HG03159 (cell line): Measurements from ENCODE around the gene SULT1A3.
"Not testable (repeated sequence)": the region's sequence is repeated elsewhere in the genome, so short reads cannot be mapped to it uniquely, and the experiment has no call there.

ENCODE experiments used
- ATAC-seq: cut with Tn5 transposase; IDR thresholded peaks from one replicate; pipeline ENCODE4 v1.9.1; 2021; ENCODE audit warnings: mild to moderate bottlenecking, moderate library complexity; ENCODE audit not compliant: unreplicated experiment

Gene SULT1A3

GRCh38 chr16:30186782-30187555 is 12.1 kb upstream of the SULT1A3 start:
- no peak for ATAC-seq

- no peak for ATAC-seq
These were observed 11.5 kb upstream of the SULT1A3 start for GRCh38 chr16:30187556-30187865.

GRCh38 chr16:30187971-30188561 is 11.0 kb upstream of the SULT1A3 start:
- ATAC-seq: no peak

GRCh38 chr16:30191158-30191557 is 7.9 kb upstream of the SULT1A3 start:
- ATAC-seq: not testable (repeated sequence)

- ATAC-seq: peak; percentile 14
These were observed 6.0 kb upstream of the SULT1A3 start for GRCh38 chr16:30193098-30193497.

- ATAC-seq: peak; percentile 80
These were observed 5.4 kb upstream of the SULT1A3 start, which contains the start of the genes BOLA2B and SLX1A for GRCh38 chr16:30193615-30194014. BOLA2B (minus strand) TSS chr16:30193666; CDS start chr16:30193595, 71 bp downstream. SLX1A (plus strand) TSS chr16:30193875; CDS start chr16:30194085, 210 bp downstream.

GRCh38 chr16:30194172-30194925 is 4.7 kb upstream of the SULT1A3 start:
- ATAC-seq: peak; percentile 53

GRCh38 chr16:30197001-30197400 is 2.1 kb upstream of the SULT1A3 start:
- ATAC-seq: not testable (repeated sequence)

- not testable (repeated sequence) for ATAC-seq
These were observed 721 bp downstream of the SULT1A3 start for GRCh38 chr16:30199608-30200343.

- ATAC-seq: not testable (repeated sequence)
These were observed 6.6 kb downstream of the SULT1A3 start for GRCh38 chr16:30205541-30206236.

GRCh38 chr16:30206252-30206651 is 7.2 kb downstream of the SULT1A3 start:
- ATAC-seq: not testable (repeated sequence)

- ATAC-seq: not testable (repeated sequence)
These were observed 8.1 kb downstream of the SULT1A3 start for GRCh38 chr16:30207063-30207704.

- ATAC-seq: not testable (repeated sequence)
These were observed 10.0 kb downstream of the SULT1A3 start for GRCh38 chr16:30209032-30209431.

- not testable (repeated sequence) for ATAC-seq
These were observed 12.4 kb downstream of the SULT1A3 start for GRCh38 chr16:30211414-30211813.

GRCh38 chr16:30217082-30217481 is 18.0 kb downstream of the SULT1A3 start:
- not testable (repeated sequence) for ATAC-seq

GRCh38 chr16:30248379-30248778 is 49.3 kb downstream of the SULT1A3 start, which contains the start of gene NPIPB13:
NPIPB13 (minus strand) TSS chr16:30248479; CDS start chr16:30245573, 2,906 bp downstream.
- ATAC-seq: not testable (repeated sequence)
